Hindlimb muscle (tissue), 1 donor: Measurements from ENCODE around the gene SUGP2. TPM values are rescaled to one million over a fixed set of nuclear protein-coding genes. Genes with fewer than 3 reads are reported as not detected.

Experiments used
- DNase-seq: peaks from one replicate; pipeline ENCODE4 v3.0.0-alpha.2; 2013
- polyA plus RNA-seq: library from polyadenylated mRNA; unstranded; fragments of 120-200 nt; gene quantifications from one replicate; pipeline ENCODE4 v1.2.1, GENCODE V29; 2013; ENCODE audit not compliant: insufficient read length

SUGP2 gene
- 62.8 TPM for polyA plus RNA-seq

- DNase-seq, result peak; percentile 94
These were observed at the start of gene SUGP2, which contains the start of gene ARMC6 for GRCh38 chr19:19033426-19034203. TSS of gene SUGP2 (minus strand) at chr19:19033517. CDS start at chr19:19031071, 2,446 bp downstream. TSS of gene ARMC6 (plus strand) at chr19:19033603. CDS start at chr19:19034210, 607 bp downstream.

GRCh38 chr19:19081642-19082151 is 48.4 kb upstream of the SUGP2 start:
- no peak for DNase-seq

- DNase-seq, result no peak
These were observed 46.3 kb upstream of the SUGP2 start for GRCh38 chr19:19079571-19079970.

- no peak for DNase-seq
These were observed 45.5 kb upstream of the SUGP2 start for GRCh38 chr19:19078801-19079200.

GRCh38 chr19:19077103-19077502 is 43.8 kb upstream of the SUGP2 start:
- DNase-seq, result no peak

GRCh38 chr19:19076476-19076875 is 43.2 kb upstream of the SUGP2 start:
- DNase-seq, result no peak

- DNase-seq, result no peak
These were observed 41.8 kb upstream of the SUGP2 start for GRCh38 chr19:19075126-19075525.

GRCh38 chr19:19074196-19074882 is 41.0 kb upstream of the SUGP2 start:
- DNase-seq, result no peak

- DNase-seq, result no peak
These were observed 38.6 kb upstream of the SUGP2 start for GRCh38 chr19:19071897-19072296.

- DNase-seq, result no peak
These were observed 35.6 kb upstream of the SUGP2 start for GRCh38 chr19:19068659-19069654.

GRCh38 chr19:19067276-19068072 is 34.2 kb upstream of the SUGP2 start:
- DNase-seq, result no peak

- DNase-seq, result no peak
These were observed 31.8 kb upstream of the SUGP2 start for GRCh38 chr19:19064811-19065745.

- no peak for DNase-seq
These were observed 30.9 kb upstream of the SUGP2 start for GRCh38 chr19:19064098-19064722.

GRCh38 chr19:19063183-19064097 is 30.1 kb upstream of the SUGP2 start, which contains the start of gene SLC25A42:
TSS of gene SLC25A42 (plus strand) at chr19:19063994. CDS start at chr19:19096125, 32,131 bp downstream.
- DNase-seq, result peak; percentile 100

- no peak for DNase-seq
These were observed 29.3 kb upstream of the SUGP2 start for GRCh38 chr19:19062454-19063182.

GRCh38 chr19:19061506-19061905 is 28.2 kb upstream of the SUGP2 start:
- no peak for DNase-seq

- no peak for DNase-seq
These were observed 26.7 kb upstream of the SUGP2 start for GRCh38 chr19:19059837-19060611.
